WTC11 (cell line): Measurements from ENCODE around the gene TYW1B.
"Not testable (repeated sequence)": the region's sequence is repeated elsewhere in the genome, so short reads cannot be mapped to it uniquely, and the experiment has no call there.

Experiments used
- ARID4B ChIP-seq: sonication (generic); formaldehyde crosslinking; IDR thresholded peaks from 2 replicates; pipeline ENCODE4 v1.8.0; 2023; ENCODE audit warnings: missing genetic modification reagents, mild to moderate bottlenecking, borderline replicate concordance
- CTCF ChIP-seq: fragments of 200-600 bp; IDR thresholded peaks from 2 replicates; pipeline ENCODE4 v1.8.0; 2022; ENCODE audit warnings: antibody characterized with exemption
- ETV6 ChIP-seq: sonication (generic); formaldehyde crosslinking; IDR thresholded peaks from 2 replicates; pipeline ENCODE4 v1.8.1; 2022; ENCODE audit warnings: mild to moderate bottlenecking, missing genetic modification reagents
- ZBTB21 ChIP-seq: sonication (generic); formaldehyde crosslinking; IDR thresholded peaks from 2 replicates; pipeline ENCODE4 v1.8.1; 2023; ENCODE audit warnings: mild to moderate bottlenecking, missing genetic modification reagents, borderline replicate concordance
- TF ChIP-seq, protein P1 (sequence below): sonication (generic); formaldehyde crosslinking; IDR thresholded peaks from 2 replicates; pipeline ENCODE4 v1.8.0; 2022; ENCODE audit warnings: mild to moderate bottlenecking, missing genetic modification reagents

DNA sequence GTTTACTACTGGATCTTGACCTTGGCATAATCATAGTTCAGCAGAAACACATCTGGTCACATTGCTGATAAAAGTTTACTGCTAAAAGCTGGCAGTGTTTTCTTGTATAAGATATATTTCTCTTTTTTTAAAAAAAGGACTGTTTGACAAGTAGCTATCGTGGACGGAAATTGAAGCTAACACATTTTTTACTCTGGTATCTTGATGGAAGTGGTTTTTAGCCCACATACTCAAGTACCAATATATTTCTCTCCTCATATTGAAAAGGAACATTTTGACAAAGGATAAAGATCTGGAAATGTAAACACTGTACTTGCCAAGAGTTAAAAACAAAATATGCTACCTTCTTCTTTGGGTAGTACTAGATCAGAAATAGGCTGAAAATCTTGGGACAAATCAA, 137.8 kb downstream of the TYW1B start:
- not testable (repeated sequence) for TF ChIP-seq ETV6 (CRISPR knock-in tag); ZBTB21; ARID4B (CRISPR knock-in tag); CTCF
- TF ChIP-seq, protein P1, sequence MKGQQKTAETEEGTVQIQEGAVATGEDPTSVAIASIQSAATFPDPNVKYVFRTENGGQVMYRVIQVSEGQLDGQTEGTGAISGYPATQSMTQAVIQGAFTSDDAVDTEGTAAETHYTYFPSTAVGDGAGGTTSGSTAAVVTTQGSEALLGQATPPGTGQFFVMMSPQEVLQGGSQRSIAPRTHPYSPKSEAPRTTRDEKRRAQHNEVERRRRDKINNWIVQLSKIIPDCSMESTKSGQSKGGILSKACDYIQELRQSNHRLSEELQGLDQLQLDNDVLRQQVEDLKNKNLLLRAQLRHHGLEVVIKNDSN = not testable (repeated sequence)
